ENCODE measurements around the gene TCOF1.

The TCOF1 gene

GRCh38 chr5:150350524-150351344, 6.8 kb upstream of the TCOF1 start:
- DNase-seq = no peak

GRCh38 chr5:150352244-150353031, 5.1 kb upstream of the TCOF1 start:
- no peak for DNase-seq

- DNase-seq = no peak
Measured at GRCh38 chr5:150353032-150353675, 4.3 kb upstream of the TCOF1 start.

- DNase-seq = no peak
Measured at GRCh38 chr5:150355791-150356190, 1.7 kb upstream of the TCOF1 start.

- DNase-seq = no peak
Measured at GRCh38 chr5:150356575-150357294, 762 bp upstream of the TCOF1 start.

GRCh38 chr5:150358261-150359095, 981 bp downstream of the TCOF1 start:
- DNase-seq = no peak

- no peak for DNase-seq
Measured at GRCh38 chr5:150361301-150361700, 3.8 kb downstream of the TCOF1 start.

- DNase-seq = no peak
Measured at GRCh38 chr5:150363185-150363584, 5.7 kb downstream of the TCOF1 start.

GRCh38 chr5:150364004-150364403, 6.5 kb downstream of the TCOF1 start:
- DNase-seq = no peak

- DNase-seq = no peak
Measured at GRCh38 chr5:150368526-150368925, 11.0 kb downstream of the TCOF1 start.

GRCh38 chr5:150372639-150373038, 15.1 kb downstream of the TCOF1 start:
- DNase-seq = no peak

- DNase-seq = no peak
Measured at GRCh38 chr5:150374651-150375050, 17.2 kb downstream of the TCOF1 start.

GRCh38 chr5:150376799-150377771, 19.6 kb downstream of the TCOF1 start:
- DNase-seq = no peak

- no peak for DNase-seq
Measured at GRCh38 chr5:150377964-150378694, 20.6 kb downstream of the TCOF1 start.

GRCh38 chr5:150384701-150385100, 27.2 kb downstream of the TCOF1 start:
- no peak for DNase-seq

- DNase-seq = no peak
Measured at GRCh38 chr5:150386024-150386855, 28.7 kb downstream of the TCOF1 start.

GRCh38 chr5:150389531-150390266, 32.2 kb downstream of the TCOF1 start:
- no peak for DNase-seq

- DNase-seq = no peak
Measured at GRCh38 chr5:150391064-150391834, 33.8 kb downstream of the TCOF1 start.

Measured in DMS79 (cell line).